GM12878 (cell line): ENCODE measurements around the gene LSMEM2. TPM values are rescaled to one million over a fixed set of nuclear protein-coding genes. Genes with fewer than 3 reads are reported as not detected.

Experiments
- ATAC-seq: fragments of 200-7000 bp; cut with Tn5 transposase; 3 replicates; pipeline ENCODE4 v1.9.1; 2020; ENCODE audit warnings: mild to moderate bottlenecking, moderate library complexity
- BruUV-seq: library from RNA; stranded (reverse); fragments of 400-500 nt; replicated peaks from 2 replicates; lab custom pipeline; 2021; lab: Mats Ljungman, UMichigan
- CTCF ChIA-PET: fragments of 300-600 bp; sonication (Branson Sonifier 250); formaldehyde crosslinking; extraction: SDS; loops from one replicate; lab custom pipeline; 2021; ENCODE audit warnings: inconsistent platforms; lab: Yijun Ruan, JAX
- POLR2A ChIA-PET: fragments of 350-600 bp; formaldehyde crosslinking; extraction: SDS; loops from one replicate; lab custom pipeline; 2021; ENCODE audit warnings: inconsistent platforms; lab: Charles Lee
- RAD21 ChIA-PET: fragments of 300-600 bp; sonication (Branson Sonifier 250); formaldehyde crosslinking; loops from one replicate; lab custom pipeline; 2023; ENCODE audit warnings: antibody characterized with exemption; ENCODE audit not compliant: unreplicated experiment; lab: Charles Lee
- SMC1A ChIA-PET: fragments of 300-600 bp; sonication (Branson Sonifier 250); formaldehyde crosslinking; loops from one replicate; lab custom pipeline; 2023; ENCODE audit not compliant: unreplicated experiment, uncharacterized antibody; lab: Charles Lee
- DNase-seq: peaks from one replicate; pipeline ENCODE4 v3.0.0-alpha.2; 2011; ENCODE audit warnings: low read depth, low spot score
- FAIRE-seq: peaks from 3 replicates; lab custom pipeline; 2011; peaks lifted over from hg19 to GRCh38; lab: Jason Lieb, UNC
- H2AFZ ChIP-seq: 2 replicates; pipeline ENCODE4 v1.6.0; 2011; ENCODE audit warnings: low read depth, low read length, control low read depth; ENCODE audit not compliant: control insufficient read depth
- H3K27ac ChIP-seq: 2 replicates; pipeline ENCODE4 v1.5.1; 2011; ENCODE audit warnings: control low read depth; ENCODE audit not compliant: control insufficient read depth, insufficient read depth
- H3K27me3 ChIP-seq, 2 experiments: replicated peaks in 1 of 2; 2 replicates each; pipeline versions ENCODE4 v1.6.0 to v1.6.1; 2011; ENCODE audit warnings: low read length in 1 of 2; ENCODE audit not compliant: control insufficient read depth in 2 of 2, insufficient read depth in 2 of 2
- H3K36me3 ChIP-seq, 2 experiments: 2 replicates each; pipeline ENCODE4 v1.5.1; 2011; ENCODE audit warnings: low read length in 1 of 2; ENCODE audit not compliant: control insufficient read depth in 2 of 2, insufficient read depth in 2 of 2
- H3K4me1 ChIP-seq: 2 replicates; pipeline ENCODE4 v1.6.1; 2011; ENCODE audit warnings: mild to moderate bottlenecking, low read length, moderate library complexity, mixed read lengths; ENCODE audit not compliant: control insufficient read depth, insufficient read depth
- H3K4me2 ChIP-seq: 2 replicates; pipeline ENCODE4 v1.6.0; 2011; ENCODE audit warnings: control low read depth; ENCODE audit not compliant: control insufficient read depth, insufficient read depth
- H3K4me3 ChIP-seq: fragments of 200-600 bp; sonication (generic); 2 replicates; pipeline ENCODE4 v1.5.1; 2016
- H3K79me2 ChIP-seq: 2 replicates; pipeline ENCODE4 v1.6.0; 2011; ENCODE audit warnings: low read length; ENCODE audit not compliant: control insufficient read depth, insufficient read depth
- H3K9ac ChIP-seq: 2 replicates; pipeline ENCODE4 v1.8.0; 2011; ENCODE audit warnings: low read length, control low read depth, mixed read lengths; ENCODE audit not compliant: control insufficient read depth, insufficient read depth
- H3K9me3 ChIP-seq: replicated peaks from 3 replicates; pipeline ENCODE4 v1.5.1; 2011; ENCODE audit warnings: mild to moderate bottlenecking, low read length; ENCODE audit not compliant: control insufficient read depth, insufficient read depth
- H4K20me1 ChIP-seq: 2 replicates; pipeline ENCODE4 v1.6.0; 2011; ENCODE audit not compliant: control insufficient read depth, insufficient read depth
- BRCA1 ChIP-seq: IDR thresholded peaks from 2 replicates; pipeline ENCODE4 v1.6.1; 2011; ENCODE audit warnings: low read depth, low read length, improper control_type of control experiment
- CREB1 ChIP-seq: IDR thresholded peaks from 2 replicates; pipeline ENCODE4 v1.6.1; 2012; ENCODE audit warnings: low read depth, mild to moderate bottlenecking, inconsistent platforms
- ELK1 ChIP-seq: IDR thresholded peaks from 2 replicates; pipeline ENCODE4 v1.6.1; 2012; ENCODE audit warnings: low read depth, low read length, improper control_type of control experiment
- ESRRA ChIP-seq: IDR thresholded peaks from 2 replicates; pipeline ENCODE4 v1.6.1; 2012; ENCODE audit warnings: mild to moderate bottlenecking, low read length, improper control_type of control experiment
- FOXK2 ChIP-seq: fragments of 450-650 bp; IDR thresholded peaks from 2 replicates; pipeline ENCODE4 v1.6.1; 2017; ENCODE audit warnings: mild to moderate bottlenecking, moderate library complexity
- HDGF ChIP-seq: fragments of 450-650 bp; IDR thresholded peaks from 2 replicates; pipeline ENCODE4 v1.6.1; 2016; ENCODE audit warnings: antibody characterized with exemption
- IKZF2 ChIP-seq, 2 experiments: fragments of 450-650 bp; IDR thresholded peaks; 2 replicates each; pipeline ENCODE4 v1.6.1; 2017; ENCODE audit warnings: mild to moderate bottlenecking in 2 of 2, moderate library complexity in 2 of 2
- JUND ChIP-seq: IDR thresholded peaks from 2 replicates; pipeline ENCODE4 v1.6.1; 2012; ENCODE audit warnings: low read depth, mild to moderate bottlenecking, low read length, improper control_type of control experiment, moderate library complexity
- MYB ChIP-seq: fragments of 150-350 bp; IDR thresholded peaks from 2 replicates; pipeline ENCODE4 v1.6.1; 2014; ENCODE audit warnings: mild to moderate bottlenecking, low read depth, low read length, borderline replicate concordance
- NBN ChIP-seq: fragments of 450-650 bp; IDR thresholded peaks from 2 replicates; pipeline ENCODE4 v1.6.1; 2016
- NRF1 ChIP-seq: conservative IDR thresholded peaks from 2 replicates; pipeline ENCODE4 v1.6.1; 2011; ENCODE audit warnings: mild to moderate bottlenecking, low read depth, low read length, improper control_type of control experiment
- RBBP5 ChIP-seq: fragments of 200-600 bp; sonication (generic); conservative IDR thresholded peaks from 2 replicates; pipeline ENCODE4 v1.6.1; 2016
- SMARCA5 ChIP-seq: fragments of 450-650 bp; IDR thresholded peaks from 2 replicates; pipeline ENCODE4 v1.6.1; 2017; ENCODE audit warnings: mild to moderate bottlenecking
- ZNF217 ChIP-seq: fragments of 450-650 bp; IDR thresholded peaks from 2 replicates; pipeline ENCODE4 v1.6.1; 2017; ENCODE audit warnings: antibody characterized with exemption, mild to moderate bottlenecking
- ZNF384 ChIP-seq: IDR thresholded peaks from 2 replicates; pipeline ENCODE4 v1.6.1; 2012; ENCODE audit warnings: low read depth, mild to moderate bottlenecking, low read length, improper control_type of control experiment, borderline replicate concordance
- ZNF592 ChIP-seq: fragments of 450-650 bp; IDR thresholded peaks from 2 replicates; pipeline ENCODE4 v1.6.1; 2017; ENCODE audit warnings: mild to moderate bottlenecking, moderate library complexity
- WGBS: methylation state at CpG from one replicate; pipeline ENCODE4 v1.1.6; 2016; ENCODE audit warnings: low lambda C conversion rate; ENCODE audit not compliant: insufficient replicate concordance, insufficient coverage; ENCODE audit errors: missing lambda C conversion rate; 5-methylcytosine and 5-hydroxymethylcytosine counted together
- in situ Hi-C: fragments of 300-500 bp; cut with MboI; formaldehyde crosslinking; loops from 9 replicates; pipeline ENCODE4 v1.14.3; 2018; ENCODE audit warnings: mixed read lengths
- intact Hi-C: fragments of 100-400 bp; cut with micrococcal nuclease; formaldehyde crosslinking; loops from one replicate; pipeline ENCODE4 v1.14.2; 2022; ENCODE audit not compliant: unreplicated experiment
- polyA plus RNA-seq, 11 experiments: library from polyadenylated mRNA; depleted of rRNA in 4 of 11; unstranded in 6 of 11; stranded (reverse) in 5 of 11; fragments of >200 nt; fragmentation: Nextera tagmentation in 4 of 11; fragmentation: Illumina TruSeq in 1 of 11; extraction: Ambion mirVana in 4 of 11; extraction: Trizol in 1 of 11; gene quantifications; 1 replicate in 1 of 11; 2 replicates in 10 of 11; pipeline versions ENCODE4 v1.2.1 to v1.2.3, GENCODE V29; 2011 to 2016; ENCODE audit warnings: inconsistent platforms in 2 of 11, missing spikeins in 2 of 11, low read depth in 1 of 11
- total RNA-seq, 4 experiments: library from RNA; depleted of rRNA in 3 of 4; stranded (reverse); fragments of >200 nt in 3 of 4; fragmentation: Illumina TruSeq in 1 of 4; extraction: Trizol in 1 of 4; gene quantifications; 2 replicates each; pipeline versions ENCODE4 v1.2.1 to v1.2.3, GENCODE V29; 2013 to 2021
- TF ChIP-seq, protein P1 (sequence below): IDR thresholded peaks from 2 replicates; pipeline ENCODE4 v1.6.1; 2012; ENCODE audit warnings: low read depth, low read length, improper control_type of control experiment
- TF ChIP-seq, protein P2 (sequence below): fragments of 450-650 bp; IDR thresholded peaks from 2 replicates; pipeline ENCODE4 v1.6.1; 2017; ENCODE audit warnings: borderline replicate concordance

LSMEM2 gene
- total and polyA plus RNA-seq, 10 of the 15 experiments (the other 5 are each of a cell fraction or from before 2014, with no cell fraction given): 0.17 TPM; not detected in 9

GRCh38 chr3:50327943-50328691, 49.2 kb downstream of the LSMEM2 start, which contains the start of gene TUSC2:
TUSC2 (minus strand) TSS chr3:50328223; CDS start chr3:50328099, 124 bp downstream.
- H3K27me3 ChIP-seq: no peaks in the 10 kb centered on the region
- H3K36me3 ChIP-seq: peaks cover 16 to 26% of the 10 kb centered on the region in 2 experiments
- in situ Hi-C loops (no loop called here), intact Hi-C loops (no loop called here)
- peaks cover 3% of the 10 kb centered on the region; the same call in 1 of the 2 replicates for H3K4me1 ChIP-seq
- DNase-seq (peak; percentile 81), FAIRE-seq (peak; percentile 86), ATAC-seq (peak; percentile 96)
- peaks cover 17% of the 10 kb centered on the region for H3K79me2 ChIP-seq
- CTCF ChIA-PET: interaction anchor here (1.0 to 2.0 kb wide), 8 partner anchors 9 to 214 kb away, joined by 3 to 12 read pairs (median 4); partner anchors contain the start of genes HYAL3 and NAA80
- H2AFZ ChIP-seq: peak within 1 kb of the TSS; percentile 76
- no peaks in the 10 kb centered on the region for H4K20me1 ChIP-seq
- TSS peak; percentile 90 for BruUV-seq
- WGBS: 2% methylated on average over 53 of the region's 55 CpGs
- no peaks in the 10 kb centered on the region for H3K9me3 ChIP-seq
- SMC1A ChIA-PET: interaction anchor here (1.1 to 1.9 kb wide), 3 partner anchors 9 to 29 kb away, joined by 3 to 20 read pairs (median 4); partner anchors contain the start of genes HYAL3 and NAA80
- RAD21 ChIA-PET: interaction anchor here (1.4 to 3.4 kb wide), 3 partner anchors 9 to 29 kb away, joined by 3 to 21 read pairs (median 8); partner anchors contain the start of genes HYAL3 and NAA80
- H3K27ac ChIP-seq: peak within 1 kb of the TSS; percentile 69
- peak within 1 kb of the TSS; percentile 90 for H3K4me3 ChIP-seq
- POLR2A ChIA-PET: interaction anchor here (0.7 to 3.0 kb wide), 6 partner anchors 10 to 262 kb away, joined by 3 to 58 read pairs (median 6); partner anchors contain the start of genes CYB561D2, HYAL3, NAA80 and NPRL2
- H3K4me2 ChIP-seq: peak within 1 kb of the TSS; percentile 93
- H3K9ac ChIP-seq: peak within 1 kb of the TSS; percentile 98
- TF ChIP-seq, protein P1, sequence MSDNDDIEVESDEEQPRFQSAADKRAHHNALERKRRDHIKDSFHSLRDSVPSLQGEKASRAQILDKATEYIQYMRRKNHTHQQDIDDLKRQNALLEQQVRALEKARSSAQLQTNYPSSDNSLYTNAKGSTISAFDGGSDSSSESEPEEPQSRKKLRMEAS: peak; percentile 81
- TF ChIP-seq NBN: no peak
- no peak for TF ChIP-seq ZNF592
- TF ChIP-seq ZNF384: no peak
- peak; percentile 70 for TF ChIP-seq ELK1
- no peak for TF ChIP-seq MYB
- no peak for TF ChIP-seq IKZF2 (IDR thresholded peaks at IDR 0.05)
- TF ChIP-seq ZNF217: no peak
- no peak for TF ChIP-seq SMARCA5
- no peak for TF ChIP-seq RBBP5
- TF ChIP-seq HDGF: no peak
- no peak for TF ChIP-seq ESRRA
- no peak for TF ChIP-seq BRCA1
- TF ChIP-seq CREB1: peak; percentile 92
- TF ChIP-seq NRF1: no peak
- no peak for TF ChIP-seq FOXK2
- TF ChIP-seq, protein P2, sequence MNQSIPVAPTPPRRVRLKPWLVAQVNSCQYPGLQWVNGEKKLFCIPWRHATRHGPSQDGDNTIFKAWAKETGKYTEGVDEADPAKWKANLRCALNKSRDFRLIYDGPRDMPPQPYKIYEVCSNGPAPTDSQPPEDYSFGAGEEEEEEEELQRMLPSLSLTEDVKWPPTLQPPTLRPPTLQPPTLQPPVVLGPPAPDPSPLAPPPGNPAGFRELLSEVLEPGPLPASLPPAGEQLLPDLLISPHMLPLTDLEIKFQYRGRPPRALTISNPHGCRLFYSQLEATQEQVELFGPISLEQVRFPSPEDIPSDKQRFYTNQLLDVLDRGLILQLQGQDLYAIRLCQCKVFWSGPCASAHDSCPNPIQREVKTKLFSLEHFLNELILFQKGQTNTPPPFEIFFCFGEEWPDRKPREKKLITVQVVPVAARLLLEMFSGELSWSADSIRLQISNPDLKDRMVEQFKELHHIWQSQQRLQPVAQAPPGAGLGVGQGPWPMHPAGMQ: no peak
- no peak for TF ChIP-seq JUND
